GM10248 (cell line): Measurements from ENCODE around the gene PKN3.
A peak's percentile ranks its signal among the peaks of the same experiment; 100 is the strongest.
"Not testable (repeated sequence)": the region's sequence is repeated elsewhere in the genome, so short reads cannot be mapped to it uniquely, and the experiment has no call there.

ENCODE experiments used
- CTCF ChIA-PET: fragments of 300-600 bp; sonication (Branson Sonifier 250); formaldehyde crosslinking; extraction: SDS; loops from one replicate; lab custom pipeline; 2021; ENCODE audit warnings: antibody characterized with exemption; lab: Yijun Ruan, JAX
- POLR2A ChIA-PET: fragments of 350-650 bp; sonication (Branson Sonifier 250); formaldehyde crosslinking; extraction: SDS; loops from one replicate; lab custom pipeline; 2020; ENCODE audit warnings: antibody characterized with exemption; lab: Yijun Ruan, JAX
- DNase-seq: peaks from one replicate; pipeline ENCODE4 v3.0.0; 2012; ENCODE audit errors: extremely low spot score
- TF ChIP-seq, protein P1 (sequence below): IDR thresholded peaks from 2 replicates; pipeline ENCODE4 v1.5.1; 2012; ENCODE audit warnings: mild to moderate bottlenecking, low read depth; ENCODE audit errors: extremely low read depth, missing control alignments, control extremely low read depth

The PKN3 gene

DNA sequence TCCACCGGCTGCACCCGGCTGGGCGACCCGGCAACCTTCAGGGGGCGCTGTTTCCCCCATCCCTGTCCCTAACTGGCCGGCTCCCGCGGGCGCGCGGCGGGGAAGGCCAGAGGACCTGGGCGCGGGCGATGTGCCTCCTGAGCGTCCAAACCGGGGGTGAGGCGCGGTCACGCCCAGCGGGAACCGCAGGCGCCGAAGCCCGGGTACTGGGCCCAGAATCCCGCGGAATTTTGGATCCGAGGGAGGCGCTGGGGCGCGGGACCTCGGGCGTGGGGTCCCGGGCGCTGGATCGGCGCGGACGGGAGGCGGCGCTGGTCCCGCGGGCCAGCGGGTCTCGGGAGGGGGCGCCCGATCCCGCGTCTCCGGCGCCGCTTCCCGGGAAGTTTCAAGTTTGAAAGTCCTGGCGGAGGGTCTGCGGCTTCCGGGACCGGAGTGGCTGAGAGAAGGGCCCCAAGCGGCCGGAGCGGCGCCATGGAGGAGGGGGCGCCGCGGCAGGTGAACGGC is at the start of gene PKN3:
Gene PKN3, plus strand, starts transcription at position 59 of the 504 bp plus-strand sequence. Its CDS starts 413 bp downstream, at position 472.
- ChIA-PET POLR2A (interaction anchor here (1.0 kb wide), 1 partner anchor 77 kb away, joined by 4 read pairs; no protein-coding TSS in a partner anchor), CTCF (interaction anchor here (0.6 to 1.4 kb wide), 28 partner anchors 8 to 516 kb away, joined by 3 to 33 read pairs (median 4); partner anchors contain the start of genes ENDOG, SET and ZER1)
- TF ChIP-seq, protein P1, sequence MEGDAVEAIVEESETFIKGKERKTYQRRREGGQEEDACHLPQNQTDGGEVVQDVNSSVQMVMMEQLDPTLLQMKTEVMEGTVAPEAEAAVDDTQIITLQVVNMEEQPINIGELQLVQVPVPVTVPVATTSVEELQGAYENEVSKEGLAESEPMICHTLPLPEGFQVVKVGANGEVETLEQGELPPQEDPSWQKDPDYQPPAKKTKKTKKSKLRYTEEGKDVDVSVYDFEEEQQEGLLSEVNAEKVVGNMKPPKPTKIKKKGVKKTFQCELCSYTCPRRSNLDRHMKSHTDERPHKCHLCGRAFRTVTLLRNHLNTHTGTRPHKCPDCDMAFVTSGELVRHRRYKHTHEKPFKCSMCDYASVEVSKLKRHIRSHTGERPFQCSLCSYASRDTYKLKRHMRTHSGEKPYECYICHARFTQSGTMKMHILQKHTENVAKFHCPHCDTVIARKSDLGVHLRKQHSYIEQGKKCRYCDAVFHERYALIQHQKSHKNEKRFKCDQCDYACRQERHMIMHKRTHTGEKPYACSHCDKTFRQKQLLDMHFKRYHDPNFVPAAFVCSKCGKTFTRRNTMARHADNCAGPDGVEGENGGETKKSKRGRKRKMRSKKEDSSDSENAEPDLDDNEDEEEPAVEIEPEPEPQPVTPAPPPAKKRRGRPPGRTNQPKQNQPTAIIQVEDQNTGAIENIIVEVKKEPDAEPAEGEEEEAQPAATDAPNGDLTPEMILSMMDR, result peak; percentile 88
- DNase-seq, result peak; percentile 95

DNA sequence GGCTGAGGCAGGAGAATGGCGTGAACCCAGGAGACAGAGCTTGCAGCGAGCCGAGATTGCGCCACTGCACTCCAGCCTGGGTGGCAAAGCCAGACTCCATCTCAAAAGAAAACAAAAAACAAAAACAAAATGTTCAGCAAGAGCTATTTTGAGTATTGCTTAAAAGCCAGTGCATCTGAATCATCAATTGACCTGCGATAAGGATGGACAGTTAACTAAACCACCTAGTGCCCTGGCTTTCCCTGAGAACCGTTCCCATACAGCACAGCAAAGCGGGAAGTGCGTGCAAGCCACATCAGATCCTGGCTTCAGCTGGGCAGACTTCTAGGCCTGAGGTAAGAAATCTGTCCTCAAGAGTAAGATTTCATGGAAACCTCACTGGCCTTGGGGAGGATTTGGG is 48.4 kb upstream of the PKN3 start:
- POLR2A ChIA-PET, result interaction anchor here (0.6 kb wide), 2 partner anchors 12 to 20 kb away, joined by 4 to 11 read pairs; no protein-coding TSS in a partner anchor
- CTCF ChIA-PET, result no interaction called here
- TF ChIP-seq, protein P1, result no peak
- DNase-seq, result no peak

DNA sequence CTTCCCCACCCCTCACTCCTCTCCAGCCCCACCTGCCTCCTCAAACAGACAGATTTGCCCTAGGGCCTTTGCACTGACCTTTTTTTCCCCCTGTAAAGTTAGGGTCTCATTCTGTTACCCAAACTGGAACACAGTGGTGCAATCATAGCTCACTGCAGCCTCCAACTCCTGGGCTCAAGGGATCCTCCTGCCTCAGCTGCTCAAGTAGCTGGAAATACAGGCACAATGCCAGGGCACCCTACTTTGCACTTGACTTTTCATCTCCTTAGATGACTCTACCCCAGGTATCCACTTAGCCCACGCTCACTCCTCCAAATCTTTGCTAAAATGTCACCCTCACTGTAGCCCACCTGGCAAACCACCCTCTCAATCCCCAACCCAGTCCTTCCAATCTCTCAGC is 47.8 kb upstream of the PKN3 start:
- ChIA-PET POLR2A (interaction anchor here (0.7 kb wide), 1 partner anchor 163 kb away, joined by 4 read pairs; no protein-coding TSS in a partner anchor), CTCF (interaction anchor here (1.1 kb wide), 1 partner anchor 48 kb away, joined by 3 read pairs; the partner anchor contains the start of gene PKN3)
- peak; percentile 7 for DNase-seq
- TF ChIP-seq, protein P1, result no peak

DNA sequence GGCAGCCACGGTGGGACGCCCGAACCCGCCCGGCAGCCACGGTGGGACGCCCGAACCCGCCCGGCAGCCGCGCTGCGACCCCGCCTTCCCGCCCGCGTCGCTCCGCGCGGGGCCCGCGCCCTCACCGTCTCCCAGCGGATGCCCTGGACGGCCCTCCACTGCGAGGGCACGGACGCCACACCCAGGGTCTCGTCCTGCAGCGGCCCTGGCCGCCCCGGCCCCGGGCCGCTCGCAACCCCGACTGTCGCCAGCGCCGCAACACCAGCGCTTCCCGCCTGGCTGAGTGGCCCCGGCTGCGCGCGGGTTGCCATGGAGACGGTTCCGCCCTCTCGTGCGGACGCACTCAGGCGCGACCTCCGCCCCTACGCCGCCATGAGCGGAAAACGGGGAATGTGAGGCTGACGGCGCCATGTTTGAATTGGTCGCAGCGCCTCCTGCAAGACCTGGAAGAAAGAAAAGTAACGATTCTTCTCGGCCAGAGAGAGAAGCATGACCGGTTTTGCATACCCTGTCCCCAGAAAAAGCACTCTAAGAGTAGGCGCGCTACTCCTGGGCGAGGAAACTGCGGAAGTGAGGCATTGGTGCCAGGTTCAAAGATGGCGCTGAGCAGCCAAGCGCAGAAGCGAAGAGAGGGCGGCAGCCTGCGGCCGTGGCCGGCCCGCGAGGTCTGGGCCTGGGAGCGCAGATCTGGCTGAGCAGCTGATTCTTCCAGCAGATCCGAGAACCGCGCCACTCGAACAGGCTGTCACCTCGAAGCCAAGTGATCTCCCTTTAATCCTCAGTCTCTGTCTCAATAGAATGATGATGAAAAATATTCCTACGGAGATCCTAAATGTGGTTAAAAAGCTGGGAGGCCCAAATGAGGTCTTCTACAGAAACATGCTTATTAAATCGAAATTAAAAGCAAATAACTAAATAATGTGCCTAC is 45.6 kb upstream of the PKN3 start, which contains the start of gene DYNC2I2:
Gene DYNC2I2, minus strand, starts transcription at position 432 of the 928 bp plus-strand sequence. Its CDS starts 121 bp downstream, at position 311.
- ChIA-PET POLR2A (interaction anchor here (0.7 kb wide), 1 partner anchor 28 kb away, joined by 3 read pairs; no protein-coding TSS in a partner anchor), CTCF (interaction anchor here (1.2 kb wide), 2 partner anchors 21 to 161 kb away, joined by 3 to 4 read pairs; partner anchors contain the start of gene ENDOG)
- TF ChIP-seq, protein P1, result no peak
- peak; percentile 87 for DNase-seq

DNA sequence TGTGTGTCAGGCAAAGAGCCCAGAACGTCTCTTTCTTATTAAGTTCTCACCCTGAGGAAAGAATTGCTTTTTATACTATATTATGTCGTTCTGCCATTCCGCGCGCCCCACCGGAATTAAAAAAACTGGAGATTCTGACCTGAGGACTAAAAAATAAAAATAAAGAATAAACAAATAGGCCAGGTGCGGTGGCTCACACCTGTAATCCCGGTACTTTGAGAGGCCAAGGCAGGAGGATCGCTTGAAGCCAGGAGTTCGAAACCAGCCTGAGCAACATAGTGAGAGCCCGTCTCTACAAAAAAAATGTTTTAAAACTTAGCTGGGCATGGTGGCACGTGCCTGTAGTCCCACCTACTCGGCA is 45.0 kb upstream of the PKN3 start:
- TF ChIP-seq, protein P1, result no peak
- no peak for DNase-seq
- CTCF ChIA-PET, result interaction anchor here (1.2 kb wide), 2 partner anchors 20 to 161 kb away, joined by 3 to 4 read pairs; partner anchors contain the start of gene ENDOG
- POLR2A ChIA-PET, result interaction anchor here (0.7 kb wide), 1 partner anchor 27 kb away, joined by 3 read pairs; no protein-coding TSS in a partner anchor

DNA sequence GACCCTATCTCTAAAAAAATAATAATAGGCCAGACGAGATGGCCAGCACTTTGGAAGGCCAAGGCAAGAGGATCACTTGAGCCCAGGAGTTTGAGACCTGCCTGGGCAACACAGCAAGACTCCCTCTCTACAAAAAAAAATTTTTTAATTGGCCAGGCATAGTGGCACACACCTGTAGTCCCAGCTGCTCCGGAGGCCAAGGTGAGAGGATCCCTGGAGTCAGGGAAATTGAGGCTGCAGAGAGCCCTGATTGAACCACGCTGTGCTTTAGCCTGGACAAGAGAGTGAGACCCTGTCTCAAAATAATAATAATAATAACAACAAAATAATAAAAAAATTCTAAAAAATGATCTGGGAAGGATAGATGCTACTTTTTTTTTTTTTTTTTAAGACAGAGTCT is 44.5 kb upstream of the PKN3 start:
- CTCF ChIA-PET, result interaction anchor here (1.2 kb wide), 2 partner anchors 20 to 160 kb away, joined by 3 to 4 read pairs; partner anchors contain the start of gene ENDOG
- POLR2A ChIA-PET, result interaction anchor here (0.7 kb wide), 1 partner anchor 86 kb away, joined by 3 read pairs; no protein-coding TSS in a partner anchor
- TF ChIP-seq, protein P1, result no peak
- DNase-seq, result no peak

DNA sequence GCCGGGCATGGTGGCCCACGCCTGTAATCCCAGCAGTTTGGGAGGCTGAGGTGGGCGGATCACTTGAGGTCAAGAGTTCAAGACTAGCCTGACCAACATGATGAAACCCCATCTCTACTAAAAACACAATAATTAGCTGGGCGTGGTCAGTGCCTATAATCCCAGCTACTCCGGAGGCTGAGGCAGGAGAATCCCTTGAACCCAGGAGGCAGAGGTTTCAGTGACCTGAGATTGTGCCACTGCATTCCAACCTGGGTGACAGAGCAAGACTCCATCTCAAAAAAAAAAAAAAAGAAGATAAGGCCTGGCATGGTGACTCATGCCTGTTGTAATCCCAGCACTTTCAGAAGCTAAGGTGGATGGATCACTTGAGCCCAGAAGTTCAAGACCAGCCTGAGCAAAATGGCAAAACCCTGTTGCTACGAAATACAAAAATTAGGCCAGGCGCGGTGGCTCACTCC is 35.8 kb upstream of the PKN3 start:
- POLR2A ChIA-PET, result interaction anchor here (0.7 kb wide), 1 partner anchor 166 kb away, joined by 4 read pairs; no protein-coding TSS in a partner anchor
- not testable (repeated sequence) for DNase-seq
- CTCF ChIA-PET, result interaction anchor here (0.8 kb wide), 1 partner anchor 9 kb away, joined by 3 read pairs; no protein-coding TSS in a partner anchor
